Mesenchymal stem cell (in vitro differentiated cells and primary cell): Measurements from ENCODE around the gene CCDC82.

Experiments used
- DNase-seq: peaks from one replicate; pipeline ENCODE4 v3.0.0-alpha.2; 2013
- H2AFZ ChIP-seq: one replicate; pipeline ENCODE4 v1.6.1; 2013; ENCODE audit warnings: low read depth, mild to moderate bottlenecking, control low read depth, inconsistent platforms, low read length, moderate library complexity
- H2AK5ac ChIP-seq: 2 replicates; pipeline ENCODE4 v1.6.1; 2013; ENCODE audit warnings: low read length, moderate library complexity, mild to moderate bottlenecking, inconsistent platforms; ENCODE audit not compliant: severe bottlenecking
- H2BK120ac ChIP-seq: one replicate; pipeline ENCODE4 v1.6.1; 2013; ENCODE audit warnings: low read depth, mild to moderate bottlenecking, inconsistent platforms, low read length, moderate library complexity
- H2BK12ac ChIP-seq, 2 experiments: one replicate each; pipeline ENCODE4 v1.6.1; 2013; ENCODE audit warnings: inconsistent platforms in 2 of 2, low read length in 2 of 2, mild to moderate bottlenecking in 2 of 2, moderate library complexity in 2 of 2, control low read depth in 1 of 2
- H2BK15ac ChIP-seq: one replicate; pipeline ENCODE4 v1.6.1; 2013; ENCODE audit warnings: mild to moderate bottlenecking, low read depth, inconsistent platforms; ENCODE audit not compliant: poor library complexity, severe bottlenecking
- H2BK5ac ChIP-seq: 2 replicates; pipeline ENCODE4 v1.6.1; 2013; ENCODE audit warnings: low read depth, mild to moderate bottlenecking, low read length, control low read depth, inconsistent platforms; ENCODE audit not compliant: poor library complexity, severe bottlenecking
- H3K14ac ChIP-seq, 2 experiments: one replicate each; pipeline ENCODE4 v1.6.1; 2013; ENCODE audit warnings: inconsistent platforms in 2 of 2, low read length in 2 of 2, control low read depth in 1 of 2, mild to moderate bottlenecking in 1 of 2, moderate library complexity in 1 of 2
- H3K18ac ChIP-seq, 2 experiments: one replicate each; pipeline ENCODE4 v1.6.1; 2013; ENCODE audit warnings: inconsistent platforms in 2 of 2, low read length in 2 of 2, control low read depth in 1 of 2, low read depth in 1 of 2, mild to moderate bottlenecking in 1 of 2
- H3K23ac ChIP-seq, 2 experiments: one replicate each; pipeline ENCODE4 v1.6.1; 2013; ENCODE audit warnings: inconsistent platforms in 2 of 2, low read length in 2 of 2, mild to moderate bottlenecking in 2 of 2, moderate library complexity in 2 of 2, control low read depth in 1 of 2
- H3K27ac ChIP-seq: 2 replicates; pipeline ENCODE4 v1.5.1; 2013; ENCODE audit warnings: mild to moderate bottlenecking, moderate library complexity, low read length, control low read depth, inconsistent platforms; ENCODE audit not compliant: poor library complexity, severe bottlenecking
- H3K27me3 ChIP-seq, 2 experiments: 2 replicates each; pipeline versions ENCODE4 v1.6.1 to v1.7.0; 2013; ENCODE audit warnings: low read length in 2 of 2, mild to moderate bottlenecking in 2 of 2, moderate library complexity in 2 of 2, control low read depth in 1 of 2, inconsistent platforms in 1 of 2; ENCODE audit not compliant: control insufficient read depth in 1 of 2, insufficient read depth in 1 of 2
- H3K36me3 ChIP-seq, 2 experiments: 2 replicates each; pipeline versions ENCODE4 v1.6.1 to v1.7.0; 2013; ENCODE audit warnings: low read length in 2 of 2, control low read depth in 1 of 2, inconsistent platforms in 1 of 2, low read depth in 1 of 2, mild to moderate bottlenecking in 1 of 2; ENCODE audit not compliant: insufficient read depth in 2 of 2, control insufficient read depth in 1 of 2
- H3K4ac ChIP-seq, 2 experiments: one replicate each; pipeline ENCODE4 v1.6.1; 2013; ENCODE audit warnings: inconsistent platforms in 2 of 2, low read length in 2 of 2, mild to moderate bottlenecking in 2 of 2, moderate library complexity in 2 of 2, control low read depth in 1 of 2, low read depth in 1 of 2
- H3K4me1 ChIP-seq: 2 replicates; pipeline ENCODE4 v1.6.1; 2013; ENCODE audit warnings: low read depth, low read length, control low read depth; ENCODE audit not compliant: control insufficient read depth, insufficient read depth
- H3K4me2 ChIP-seq: 2 replicates; pipeline ENCODE4 v1.6.1; 2013; ENCODE audit warnings: low read length, mild to moderate bottlenecking, inconsistent platforms; ENCODE audit not compliant: poor library complexity, severe bottlenecking
- H3K4me3 ChIP-seq, 2 experiments: 2 replicates each; pipeline versions ENCODE4 v1.5.1 to v1.7.0; 2013; ENCODE audit warnings: low read length in 2 of 2, mild to moderate bottlenecking in 2 of 2, control low read depth in 1 of 2, low read depth in 1 of 2; ENCODE audit not compliant: insufficient read depth in 1 of 2
- H3K79me1 ChIP-seq: replicated peaks from 2 replicates; pipeline ENCODE4 v1.6.1; 2013; ENCODE audit warnings: mild to moderate bottlenecking, control low read depth, low read length, inconsistent platforms; ENCODE audit not compliant: poor library complexity, severe bottlenecking
- H3K9ac ChIP-seq: 2 replicates; pipeline ENCODE4 v1.7.0; 2013; ENCODE audit warnings: mild to moderate bottlenecking, low read length, moderate library complexity
- H3K9me3 ChIP-seq: 2 replicates; pipeline ENCODE4 v1.7.0; 2013; ENCODE audit warnings: mild to moderate bottlenecking, low read length; ENCODE audit not compliant: control insufficient read depth
- H4K8ac ChIP-seq: one replicate; pipeline ENCODE4 v1.6.1; 2013; ENCODE audit warnings: inconsistent platforms, mild to moderate bottlenecking, low read length, moderate library complexity
- H4K91ac ChIP-seq: one replicate; pipeline ENCODE4 v1.6.1; 2013; ENCODE audit warnings: mild to moderate bottlenecking, low read length, inconsistent platforms
- WGBS: methylation state at CpG from one replicate; pipeline ENCODE4 v1.1.7; 2013; ENCODE audit warnings: mixed read lengths; 5-methylcytosine and 5-hydroxymethylcytosine counted together

CCDC82 gene

DNA sequence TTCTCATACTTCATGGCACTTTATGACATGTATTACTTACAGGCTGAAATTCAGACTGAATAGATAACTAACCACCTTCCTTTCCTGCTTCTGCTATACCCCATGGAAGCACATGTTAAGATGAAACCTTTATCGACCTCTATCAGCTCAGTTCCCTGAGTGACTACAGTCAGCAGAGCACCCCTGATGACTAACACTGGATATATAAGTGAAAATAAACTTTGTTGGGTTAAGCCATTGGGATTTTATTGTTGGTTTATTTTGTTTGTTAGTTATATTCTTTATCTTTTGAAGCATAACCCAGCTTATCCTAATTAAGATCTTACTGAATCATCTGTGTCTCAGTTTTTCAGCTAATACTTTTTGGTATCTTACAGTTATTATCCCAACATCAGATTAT, 23.7 kb downstream of the CCDC82 start:
- Histone ChIP-seq H3K4me3 (no peak overlapping the region), H4K91ac (no peak overlapping the region), H3K18ac (no peak overlapping the region), H3K27ac (no peak overlapping the region), H2AK5ac (no peak overlapping the region), H3K4me2 (no peak overlapping the region), H2BK5ac (no peak overlapping the region), H2BK120ac (no peak overlapping the region), H3K27me3 (no peaks in the 10 kb centered on the region), H3K9me3 (peaks cover 19% of the 10 kb centered on the region), H4K8ac (no peak overlapping the region), H3K79me1 (peaks cover 3% of the 10 kb centered on the region), H3K4me1 (no peaks in the 10 kb centered on the region), H3K9ac (no peak overlapping the region), H2BK12ac (no peak overlapping the region), H2AFZ (no peak overlapping the region), H3K36me3 (peaks cover 3 to 74% of the 10 kb centered on the region in 2 experiments), H3K14ac (no peak overlapping the region), H3K23ac (no peak overlapping the region), H3K4ac (no peak overlapping the region), H2BK15ac (no peak overlapping the region)
- no peak for DNase-seq
- WGBS = 100% methylated on average over 1 of the region's 1 CpG

DNA sequence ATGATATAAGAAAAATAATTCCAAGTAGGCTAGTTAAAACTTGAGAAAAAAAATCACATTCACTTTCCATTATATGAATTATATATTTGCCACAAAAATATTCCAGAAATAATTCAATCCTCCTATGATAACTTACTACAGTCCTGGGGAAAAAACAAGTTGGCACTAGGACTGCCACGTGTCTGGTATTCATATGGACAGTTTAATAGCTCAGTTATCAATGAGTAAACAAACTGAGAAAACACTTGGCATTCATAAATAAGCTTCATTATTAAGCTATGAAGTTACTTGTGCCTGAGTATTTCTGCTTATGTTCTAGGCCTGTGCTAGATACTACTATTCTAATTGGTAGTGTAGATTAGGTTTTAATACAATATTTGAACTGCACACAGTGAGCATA, 24.2 kb downstream of the CCDC82 start:
- Histone ChIP-seq H3K9ac (no peak overlapping the region), H3K4me2 (no peak overlapping the region), H3K27ac (no peak overlapping the region), H3K9me3 (peaks cover 19% of the 10 kb centered on the region), H2BK120ac (no peak overlapping the region), H3K4ac (no peak overlapping the region), H4K8ac (no peak overlapping the region), H3K18ac (no peak overlapping the region), H3K23ac (no peak overlapping the region), H2BK5ac (no peak overlapping the region), H3K36me3 (peaks cover 3 to 73% of the 10 kb centered on the region in 2 experiments), H3K14ac (no peak overlapping the region), H4K91ac (no peak overlapping the region), H2BK15ac (no peak overlapping the region), H2AFZ (no peak overlapping the region), H2AK5ac (no peak overlapping the region), H3K4me3 (no peak overlapping the region), H3K79me1 (peaks cover 3% of the 10 kb centered on the region), H3K4me1 (no peaks in the 10 kb centered on the region), H3K27me3 (no peaks in the 10 kb centered on the region), H2BK12ac (no peak overlapping the region)
- WGBS = 83% methylated on average over 1 of the region's 1 CpG
- no peak for DNase-seq

DNA sequence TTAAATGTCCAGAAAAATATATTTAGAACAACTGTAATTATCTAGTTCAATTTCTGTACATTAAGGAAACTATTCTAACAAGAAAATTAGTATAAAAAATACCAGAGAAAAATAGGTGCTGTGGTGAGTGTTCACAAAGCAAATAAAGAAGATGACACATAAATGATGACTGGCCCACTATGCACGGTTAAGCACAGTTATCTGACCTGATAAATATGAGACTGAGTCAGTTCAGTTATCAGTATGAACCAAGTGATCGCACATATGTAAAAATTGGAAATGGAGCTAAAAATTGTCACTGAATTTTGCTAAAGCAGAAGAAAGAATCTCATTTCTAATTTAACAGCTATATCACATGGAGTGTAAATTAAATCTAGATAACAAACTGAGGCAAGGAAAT, 27.9 kb downstream of the CCDC82 start:
- no peaks in the 10 kb centered on the region for H3K27me3 ChIP-seq
- no peak overlapping the region for H3K14ac ChIP-seq
- H3K79me1 ChIP-seq = peaks cover 3% of the 10 kb centered on the region
- H3K23ac ChIP-seq = no peak overlapping the region
- DNase-seq = no peak
- H2BK15ac ChIP-seq = no peak overlapping the region
- no peak overlapping the region for H3K9ac ChIP-seq
- H2AFZ ChIP-seq = no peak overlapping the region
- WGBS = 86% methylated on average over 2 of the region's 2 CpGs
- H2BK12ac ChIP-seq = no peak overlapping the region
- no peaks in the 10 kb centered on the region for H3K9me3 ChIP-seq
- no peak overlapping the region for H3K18ac ChIP-seq
- no peak overlapping the region for H3K27ac ChIP-seq
- H3K4me1 ChIP-seq = no peaks in the 10 kb centered on the region
- H2BK5ac ChIP-seq = no peak overlapping the region
- no peak overlapping the region for H4K91ac ChIP-seq
- H3K4me3 ChIP-seq = no peak overlapping the region
- H3K4ac ChIP-seq = no peak overlapping the region
- H3K4me2 ChIP-seq = no peak overlapping the region
- H4K8ac ChIP-seq = no peak overlapping the region
- H3K36me3 ChIP-seq = peaks cover 8 to 64% of the 10 kb centered on the region in 2 experiments
- H2AK5ac ChIP-seq = no peak overlapping the region
- H2BK120ac ChIP-seq = no peak overlapping the region

DNA sequence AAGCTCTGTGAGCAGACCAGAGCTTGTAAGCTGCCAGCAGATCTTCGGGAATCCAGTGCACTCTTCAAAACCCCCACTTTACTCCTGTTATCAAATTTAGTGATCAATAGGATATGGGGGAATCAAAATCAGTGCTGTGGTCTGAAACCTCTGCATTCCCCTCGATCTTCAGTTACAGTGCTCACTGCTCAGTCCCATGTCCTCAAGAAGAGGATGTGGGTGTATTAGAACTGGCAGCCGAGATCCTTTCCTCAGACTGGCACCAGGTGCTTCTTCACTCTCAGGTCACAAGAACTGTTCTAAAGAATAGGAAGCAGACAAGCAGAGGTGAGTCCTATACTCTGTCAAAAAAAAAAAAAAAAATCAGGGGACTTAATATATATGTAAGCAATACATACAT, 31.4 kb downstream of the CCDC82 start:
- no peak overlapping the region for H2AK5ac ChIP-seq
- WGBS = 100% methylated on average over 2 of the region's 3 CpGs
- H3K36me3 ChIP-seq = peaks cover 5 to 64% of the 10 kb centered on the region in 2 experiments
- H3K4me3 ChIP-seq = no peak overlapping the region
- H3K27ac ChIP-seq = no peak overlapping the region
- no peak overlapping the region for H4K8ac ChIP-seq
- no peak overlapping the region for H3K4ac ChIP-seq
- H2BK120ac ChIP-seq = no peak overlapping the region
- H2BK15ac ChIP-seq = no peak overlapping the region
- H3K79me1 ChIP-seq = no peaks in the 10 kb centered on the region
- DNase-seq = no peak
- H2BK5ac ChIP-seq = no peak overlapping the region
- no peaks in the 10 kb centered on the region for H3K27me3 ChIP-seq
- H3K9ac ChIP-seq = no peak overlapping the region
- H4K91ac ChIP-seq = no peak overlapping the region
- H3K4me2 ChIP-seq = no peak overlapping the region
- no peak overlapping the region for H3K14ac ChIP-seq
- H3K9me3 ChIP-seq = no peaks in the 10 kb centered on the region
- no peak overlapping the region for H2BK12ac ChIP-seq
- no peak overlapping the region for H3K18ac ChIP-seq
- H3K23ac ChIP-seq = no peak overlapping the region
- no peaks in the 10 kb centered on the region for H3K4me1 ChIP-seq
- H2AFZ ChIP-seq = no peak overlapping the region
